Stimulated activated CD8-positive, alpha-beta memory T cell treated with anti-CD3 and anti-CD28 coated beads, Interleukin-12 subunit alpha, Interleukin-12 subunit beta, amount 100 ng/mL, for 4 hours (primary cell): Measurements from ENCODE around the gene P2RY2.
A peak's percentile ranks its signal among the peaks of the same experiment; 100 is the strongest.
"Not testable (repeated sequence)": the region's sequence is repeated elsewhere in the genome, so short reads cannot be mapped to it uniquely, and the experiment has no call there.

Source experiments
- DNase-seq: peaks from one replicate; pipeline ENCODE4 v3.0.0-alpha.2; 2020; ENCODE audit warnings: low read depth

Gene P2RY2

DNA sequence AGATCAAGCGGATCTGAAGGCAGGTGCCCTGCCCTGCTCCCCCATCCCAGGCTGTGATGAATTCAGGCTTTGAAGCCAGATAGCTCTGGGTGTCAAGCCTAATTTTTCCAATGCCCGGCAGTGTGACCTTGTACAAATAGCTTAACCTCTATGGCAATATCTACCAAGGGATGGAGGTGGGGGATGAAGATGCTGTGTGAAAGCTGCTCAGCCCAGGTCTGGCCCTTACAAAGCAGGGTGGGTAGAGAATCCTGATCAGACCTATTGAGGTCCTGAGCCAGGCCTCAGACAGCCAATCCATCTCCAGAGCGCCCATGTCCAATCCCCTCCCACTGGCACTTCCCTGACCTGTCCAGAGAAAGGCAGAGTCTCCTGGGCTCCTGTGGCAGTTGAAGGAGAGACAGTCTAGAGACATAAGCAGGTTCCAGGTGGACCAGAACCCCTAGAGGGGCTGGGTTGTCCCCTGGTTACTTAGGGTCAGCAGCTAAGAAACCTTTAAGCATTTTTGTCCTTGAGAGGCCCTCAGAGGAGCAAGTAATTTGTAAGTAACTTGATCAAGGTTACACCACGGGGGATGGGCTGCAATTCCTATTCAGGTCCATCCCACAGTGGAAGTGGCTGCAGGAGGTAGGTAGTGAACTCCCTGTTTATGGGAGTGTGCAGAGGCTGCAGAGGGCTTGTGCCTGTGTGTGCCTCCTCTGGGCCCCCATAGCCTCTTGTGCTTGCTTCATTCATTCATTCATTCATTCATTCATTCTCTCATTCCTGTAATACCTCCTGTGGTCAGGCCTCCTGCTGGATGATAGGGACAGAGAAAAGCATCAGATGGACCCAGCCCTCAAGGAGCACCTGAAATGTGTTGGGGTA, 10.4 kb downstream of the P2RY2 start:
- DNase-seq = no peak

DNA sequence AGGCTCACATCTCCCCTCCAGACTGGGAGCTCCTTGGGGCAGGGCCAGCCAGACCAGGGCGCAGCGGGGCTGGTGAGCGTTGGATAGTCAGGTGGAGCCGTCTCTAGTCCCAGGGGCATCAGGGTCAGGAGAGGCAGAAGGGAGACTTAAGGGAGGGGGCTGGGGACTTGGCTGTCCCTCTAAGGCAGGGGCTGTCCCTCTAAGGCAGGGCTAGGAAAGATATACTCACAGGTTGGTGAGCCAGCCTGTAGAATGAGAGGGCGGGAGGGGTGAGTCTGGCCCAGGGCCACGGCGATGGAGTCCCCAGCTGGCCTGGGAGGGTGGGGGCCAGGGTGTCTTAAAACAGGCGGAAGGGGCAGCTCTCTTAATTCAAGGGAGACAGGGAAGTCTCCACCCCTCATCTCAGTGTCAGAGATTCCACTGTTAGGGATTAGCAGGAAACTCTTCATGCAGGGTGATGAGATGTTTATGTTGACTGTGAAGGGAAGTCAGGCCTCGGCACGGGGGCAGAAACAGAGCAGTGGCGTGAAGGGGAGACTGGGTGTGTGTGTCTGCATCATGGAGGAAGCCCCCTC, 11.3 kb downstream of the P2RY2 start:
- DNase-seq = no peak

GRCh38 chr11:73229896-73230875, 12.1 kb downstream of the P2RY2 start:
- no peak for DNase-seq

DNA sequence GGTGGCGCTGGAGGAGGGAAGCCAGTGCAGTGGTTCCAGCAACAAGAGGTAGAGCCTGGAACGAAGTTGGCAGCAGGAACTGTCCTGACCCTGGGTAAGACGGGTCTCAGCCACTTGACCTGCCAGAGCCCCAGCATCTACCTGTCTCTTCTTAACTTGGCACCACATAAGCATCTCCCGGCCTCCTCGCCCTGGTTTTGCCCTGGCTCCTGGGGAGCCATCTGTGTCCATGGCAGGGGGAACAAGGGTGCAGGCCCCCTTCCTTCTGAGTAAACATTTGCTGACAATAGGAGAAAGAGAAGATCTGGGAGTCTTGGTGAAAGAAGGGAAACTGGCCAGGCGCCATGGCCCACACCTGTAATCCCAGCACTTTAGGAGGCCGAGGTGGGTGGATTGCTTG, 12.8 kb downstream of the P2RY2 start:
- DNase-seq = no peak

DNA sequence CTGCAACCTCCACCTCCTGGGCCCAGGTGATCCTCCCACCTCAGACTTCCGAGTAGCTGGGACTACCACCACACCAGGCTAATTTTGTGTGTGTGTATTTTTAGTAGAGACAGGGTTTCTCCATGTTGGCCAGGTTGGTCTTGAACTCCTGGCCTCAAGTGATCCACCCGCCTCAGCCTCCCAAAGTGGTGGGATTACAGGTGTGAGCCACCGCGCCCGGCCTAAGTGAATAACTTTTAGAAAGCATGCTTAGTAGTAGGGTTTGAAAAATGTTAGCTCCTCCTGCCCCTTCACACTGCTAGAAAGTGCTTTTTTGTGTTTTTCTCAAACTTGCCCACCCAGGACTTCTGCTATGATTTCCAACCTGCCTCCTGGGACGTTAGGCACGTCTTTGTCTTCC, 14.4 kb downstream of the P2RY2 start:
- DNase-seq = not testable (repeated sequence)

DNA sequence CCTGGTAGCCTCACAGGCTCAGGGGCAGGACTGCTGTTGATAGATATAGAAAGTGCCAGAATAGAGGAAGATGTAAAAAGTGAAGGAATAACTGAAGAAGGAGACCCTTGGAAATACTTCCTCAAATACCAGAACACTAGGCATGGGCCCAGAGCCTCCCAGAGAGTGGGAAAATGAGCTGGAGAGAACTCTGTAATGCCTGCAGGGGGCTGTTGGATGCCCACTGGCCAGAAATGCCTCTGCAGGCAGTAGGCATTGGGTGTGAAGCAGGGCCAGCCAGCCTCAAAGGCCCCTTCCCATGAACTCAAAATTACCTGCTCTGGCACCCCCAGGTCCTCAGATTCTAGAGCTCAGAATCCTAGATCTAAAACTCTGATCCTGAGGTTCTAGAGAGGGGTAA, 15.1 kb downstream of the P2RY2 start:
- no peak for DNase-seq

- DNase-seq = no peak
Observed at GRCh38 chr11:73233692-73234470, 15.8 kb downstream of the P2RY2 start.

DNA sequence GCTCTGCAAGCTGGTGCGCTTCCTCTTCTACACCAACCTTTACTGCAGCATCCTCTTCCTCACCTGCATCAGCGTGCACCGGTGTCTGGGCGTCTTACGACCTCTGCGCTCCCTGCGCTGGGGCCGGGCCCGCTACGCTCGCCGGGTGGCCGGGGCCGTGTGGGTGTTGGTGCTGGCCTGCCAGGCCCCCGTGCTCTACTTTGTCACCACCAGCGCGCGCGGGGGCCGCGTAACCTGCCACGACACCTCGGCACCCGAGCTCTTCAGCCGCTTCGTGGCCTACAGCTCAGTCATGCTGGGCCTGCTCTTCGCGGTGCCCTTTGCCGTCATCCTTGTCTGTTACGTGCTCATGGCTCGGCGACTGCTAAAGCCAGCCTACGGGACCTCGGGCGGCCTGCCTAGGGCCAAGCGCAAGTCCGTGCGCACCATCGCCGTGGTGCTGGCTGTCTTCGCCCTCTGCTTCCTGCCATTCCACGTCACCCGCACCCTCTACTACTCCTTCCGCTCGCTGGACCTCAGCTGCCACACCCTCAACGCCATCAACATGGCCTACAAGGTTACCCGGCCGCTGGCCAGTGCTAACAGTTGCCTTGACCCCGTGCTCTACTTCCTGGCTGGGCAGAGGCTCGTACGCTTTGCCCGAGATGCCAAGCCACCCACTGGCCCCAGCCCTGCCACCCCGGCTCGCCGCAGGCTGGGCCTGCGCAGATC, 16.5 kb downstream of the P2RY2 start:
- DNase-seq = no peak

- no peak for DNase-seq
Observed at GRCh38 chr11:73235236-73235786, 17.2 kb downstream of the P2RY2 start.

- DNase-seq = no peak
Observed at GRCh38 chr11:73236205-73236765, 18.2 kb downstream of the P2RY2 start.

DNA sequence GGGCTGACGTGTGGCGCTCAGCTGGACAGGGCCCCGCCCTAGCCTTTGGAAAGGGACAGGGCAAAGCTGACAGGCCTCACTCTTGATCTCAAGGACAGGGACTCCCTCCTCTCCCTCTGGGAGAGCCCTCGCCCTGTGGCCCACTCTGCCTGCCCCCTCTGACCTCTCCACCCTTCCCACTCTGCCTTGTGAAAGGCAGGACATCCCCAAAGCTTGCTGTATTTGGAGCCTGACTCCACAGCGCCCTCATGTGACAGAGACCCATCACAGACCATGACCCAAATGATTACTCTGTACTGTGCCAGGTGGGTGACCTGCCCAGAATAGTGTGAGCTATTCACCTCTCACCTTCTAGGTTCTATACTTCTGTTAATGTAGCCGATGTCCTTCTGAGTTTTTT, 18.8 kb downstream of the P2RY2 start:
- DNase-seq = no peak

GRCh38 chr11:73237471-73238290, 19.6 kb downstream of the P2RY2 start:
- no peak for DNase-seq

DNA sequence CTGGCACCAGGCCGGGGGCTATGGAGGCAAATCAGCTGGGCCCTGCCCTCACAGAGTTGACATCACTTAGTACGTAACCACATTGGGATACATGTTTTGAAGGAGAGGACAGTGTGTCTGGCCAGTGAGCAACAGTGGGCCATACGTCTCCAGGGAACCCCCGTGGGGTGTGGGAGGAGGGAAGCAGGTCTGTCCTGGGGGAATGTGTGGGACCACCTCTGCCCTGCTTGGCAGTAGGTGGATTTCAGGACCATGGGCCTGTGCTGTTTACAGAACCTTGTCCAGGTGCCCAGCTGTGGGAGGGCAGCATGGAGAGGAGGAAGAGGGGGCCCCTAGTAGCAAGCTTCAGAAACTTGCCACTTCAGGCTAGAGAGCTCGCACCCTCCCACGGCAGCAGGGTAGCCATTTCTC, 21.0 kb downstream of the P2RY2 start:
- DNase-seq = no peak

DNA sequence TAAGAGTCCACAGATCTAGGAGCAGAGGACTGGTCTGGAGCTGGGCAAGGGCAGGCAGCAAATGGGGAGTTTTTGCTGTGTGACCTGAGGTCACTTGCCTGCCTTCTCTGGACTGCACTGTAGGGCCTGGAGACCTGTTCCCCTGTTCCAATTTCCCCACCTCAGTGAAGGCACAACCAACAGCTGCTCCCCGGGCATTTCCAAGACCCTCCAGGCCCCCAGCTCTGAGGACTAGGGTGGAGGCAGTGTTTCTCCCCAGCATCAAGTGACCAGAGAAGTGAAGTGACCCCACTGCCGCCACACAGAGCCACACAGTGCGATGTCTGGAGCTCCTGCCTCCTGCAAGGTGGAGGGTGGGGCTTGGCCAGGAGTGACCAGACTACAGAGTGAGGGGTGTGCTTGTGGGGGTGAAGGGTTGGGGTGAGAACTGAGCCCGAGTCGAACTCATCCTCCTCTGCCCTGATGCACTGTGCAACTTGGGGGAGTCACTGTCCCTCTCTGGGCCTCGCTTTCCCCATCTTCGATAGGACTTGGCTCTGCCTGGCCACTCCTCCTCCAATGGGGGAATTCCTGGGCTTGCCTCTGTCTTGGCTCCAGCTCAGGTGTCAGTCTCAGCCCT, 21.6 kb downstream of the P2RY2 start:
- DNase-seq = no peak

DNA sequence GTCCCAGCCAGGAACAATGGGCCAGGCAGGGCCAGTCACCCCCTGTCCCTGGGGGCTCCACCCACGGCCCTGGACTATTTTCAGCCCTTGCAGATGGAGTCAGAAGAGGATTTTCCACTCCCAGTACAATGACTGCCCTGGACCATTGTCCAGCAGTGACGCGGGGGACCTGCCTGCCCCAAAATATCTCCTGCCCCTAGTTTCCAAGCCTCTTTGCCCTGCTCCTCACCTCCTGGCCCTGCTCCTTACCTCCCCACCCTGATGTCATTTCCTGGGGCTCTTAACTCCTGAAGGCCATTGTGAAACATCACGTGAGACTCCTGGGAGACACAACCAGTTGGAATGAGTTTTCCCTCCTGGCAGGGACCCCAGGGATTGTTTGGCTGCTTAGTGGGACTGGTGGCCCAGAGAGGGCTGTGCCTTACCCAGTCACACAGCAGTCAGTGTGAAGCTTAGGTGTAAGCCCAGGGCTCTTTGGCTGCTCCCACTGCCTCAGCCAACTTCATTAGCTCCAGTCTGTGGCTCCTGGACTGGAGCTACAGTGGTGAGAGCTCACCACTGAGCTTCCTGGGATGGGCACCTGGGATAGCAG, 22.2 kb downstream of the P2RY2 start:
- DNase-seq = no peak

GRCh38 chr11:73241300-73241699, 23.2 kb downstream of the P2RY2 start:
- no peak for DNase-seq

GRCh38 chr11:73242251-73243092, 24.4 kb downstream of the P2RY2 start:
- DNase-seq = peak; percentile 49

GRCh38 chr11:73243093-73243485, 25.0 kb downstream of the P2RY2 start:
- DNase-seq = no peak
